ENCODE measurements around the gene HTRA3.
"Not testable (repeated sequence)": the region's sequence is repeated elsewhere in the genome, so short reads cannot be mapped to it uniquely, and the experiment has no call there.

HTRA3 gene

DNA sequence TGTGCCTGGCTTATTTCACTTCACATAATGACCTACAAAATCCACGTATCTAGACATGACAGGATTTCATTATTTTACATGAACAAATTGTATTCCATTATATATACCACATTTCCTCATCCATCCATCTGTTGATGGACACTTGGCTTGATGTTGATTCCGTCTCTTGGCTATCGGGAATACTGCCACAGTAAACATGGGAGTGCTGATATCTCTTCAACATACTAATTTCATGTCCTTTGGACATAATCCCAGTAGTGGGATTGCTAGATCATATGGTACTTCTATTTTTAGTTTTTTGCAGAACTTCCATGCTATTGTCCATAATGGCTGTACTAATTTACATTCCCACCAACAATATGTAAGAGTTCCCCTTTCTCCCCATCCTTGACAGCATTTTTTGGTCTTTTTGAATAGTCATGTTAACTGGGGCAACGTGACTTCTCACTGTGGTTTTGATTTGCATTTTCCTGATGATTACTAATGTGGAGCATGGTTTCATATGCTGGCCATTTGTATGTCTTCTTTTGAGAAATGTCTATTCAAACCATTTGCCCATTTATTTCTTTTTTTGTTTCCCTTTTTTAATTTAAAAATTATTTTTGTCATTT lies 68.9 kb downstream of the HTRA3 start:
- no peak for DNase-seq (ENCODE audit: low read depth in 1 of 2, low spot score in 1 of 2)

DNA sequence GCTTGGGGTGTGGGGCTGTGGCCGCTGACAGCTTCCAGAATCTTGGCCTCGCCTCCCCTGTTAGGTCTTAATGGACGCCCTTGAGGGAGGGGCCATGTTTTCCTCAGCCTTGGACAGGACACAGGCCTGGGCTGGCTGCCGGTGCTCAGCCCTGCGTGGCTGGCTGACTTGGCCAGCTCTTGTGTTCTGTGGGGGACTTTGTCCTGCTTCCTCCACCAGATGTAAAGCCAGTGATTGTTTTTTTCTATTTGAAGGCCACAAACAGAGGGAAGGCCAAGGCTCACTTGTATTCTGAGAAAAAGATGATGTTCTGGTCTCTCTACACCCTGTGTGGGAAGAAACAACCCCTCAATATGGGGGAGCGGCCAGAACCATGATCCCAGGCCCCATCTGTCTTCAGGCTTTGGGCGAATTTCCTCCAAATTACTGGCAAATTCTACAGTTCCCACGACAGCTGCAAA lies 71.3 kb downstream of the HTRA3 start:
- DNase-seq (ENCODE audit: low read depth in 1 of 2, low spot score in 1 of 2), result no peak

DNA sequence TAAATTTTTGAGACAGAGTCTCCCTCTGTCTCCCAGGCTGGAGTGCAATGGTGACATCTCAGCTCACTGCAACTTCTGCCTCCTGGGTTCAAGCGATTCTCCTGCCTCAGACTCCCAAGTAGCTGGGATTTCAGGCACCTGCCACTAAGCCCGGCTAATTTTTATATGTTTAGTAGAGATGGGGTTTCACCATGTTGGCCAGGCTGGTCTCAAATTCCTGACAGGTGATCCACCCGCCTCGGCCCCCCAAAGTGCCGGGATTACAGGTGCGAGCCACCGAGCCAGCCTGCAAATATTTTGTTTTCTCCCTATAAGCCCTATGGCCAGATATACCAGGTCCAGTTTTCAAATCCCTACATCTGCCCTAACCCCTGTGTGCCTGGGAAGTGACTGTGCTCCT lies 71.7 kb downstream of the HTRA3 start:
- DNase-seq (ENCODE audit: low read depth in 1 of 2, low spot score in 1 of 2), result not testable (repeated sequence)

DNA sequence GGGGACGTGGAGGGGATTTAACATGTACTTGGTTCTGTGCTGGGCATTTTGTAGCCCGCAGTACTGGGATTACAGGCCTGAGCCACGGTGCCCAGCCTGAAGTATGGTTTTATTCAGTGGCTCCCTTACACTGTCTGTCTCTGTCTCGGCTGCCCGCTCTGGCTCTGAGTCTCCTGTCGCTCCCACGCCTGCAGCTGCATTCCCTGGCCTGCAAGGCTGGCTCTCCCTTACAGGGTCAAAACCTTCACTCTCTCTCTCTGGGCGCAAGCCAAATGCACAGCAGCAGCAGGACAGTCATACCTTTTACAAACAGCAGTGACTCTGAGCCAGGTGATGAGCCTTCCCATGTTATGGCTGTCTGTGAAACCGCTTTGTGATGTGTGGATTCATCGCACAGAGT lies 72.1 kb downstream of the HTRA3 start:
- no peak for DNase-seq (ENCODE audit: low read depth in 1 of 2, low spot score in 1 of 2)

DNA sequence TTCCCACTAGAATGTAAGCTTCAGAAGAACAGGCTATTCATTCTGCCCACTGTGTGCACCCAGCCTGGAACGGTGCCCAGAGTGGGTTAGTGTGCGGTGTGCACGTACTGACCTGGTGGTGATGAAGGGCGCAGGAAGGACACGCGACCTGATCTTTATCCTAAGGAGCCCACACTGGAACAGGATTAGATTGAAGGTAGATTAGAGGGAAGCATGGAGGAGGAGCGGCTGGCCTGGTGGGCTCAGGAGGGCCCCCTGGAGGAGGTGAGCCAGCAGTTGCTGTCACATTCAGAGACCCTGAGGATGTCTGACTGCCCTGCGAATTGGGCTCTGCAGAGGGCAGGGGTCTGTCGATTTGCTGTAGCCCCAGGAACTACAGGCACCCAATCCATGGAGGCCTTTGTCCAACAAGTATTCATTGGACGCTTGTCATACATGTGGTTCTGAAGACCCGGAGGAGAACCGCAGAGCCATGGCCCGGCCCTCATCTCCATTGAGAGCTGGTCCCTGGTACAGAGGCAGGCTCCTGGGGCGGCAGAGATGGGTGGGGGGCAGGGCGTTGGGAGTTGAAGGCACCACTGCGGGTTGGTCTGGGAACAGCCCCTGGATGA lies 73.2 kb downstream of the HTRA3 start:
- DNase-seq (ENCODE audit: low read depth in 1 of 2, low spot score in 1 of 2), result no peak

DNA sequence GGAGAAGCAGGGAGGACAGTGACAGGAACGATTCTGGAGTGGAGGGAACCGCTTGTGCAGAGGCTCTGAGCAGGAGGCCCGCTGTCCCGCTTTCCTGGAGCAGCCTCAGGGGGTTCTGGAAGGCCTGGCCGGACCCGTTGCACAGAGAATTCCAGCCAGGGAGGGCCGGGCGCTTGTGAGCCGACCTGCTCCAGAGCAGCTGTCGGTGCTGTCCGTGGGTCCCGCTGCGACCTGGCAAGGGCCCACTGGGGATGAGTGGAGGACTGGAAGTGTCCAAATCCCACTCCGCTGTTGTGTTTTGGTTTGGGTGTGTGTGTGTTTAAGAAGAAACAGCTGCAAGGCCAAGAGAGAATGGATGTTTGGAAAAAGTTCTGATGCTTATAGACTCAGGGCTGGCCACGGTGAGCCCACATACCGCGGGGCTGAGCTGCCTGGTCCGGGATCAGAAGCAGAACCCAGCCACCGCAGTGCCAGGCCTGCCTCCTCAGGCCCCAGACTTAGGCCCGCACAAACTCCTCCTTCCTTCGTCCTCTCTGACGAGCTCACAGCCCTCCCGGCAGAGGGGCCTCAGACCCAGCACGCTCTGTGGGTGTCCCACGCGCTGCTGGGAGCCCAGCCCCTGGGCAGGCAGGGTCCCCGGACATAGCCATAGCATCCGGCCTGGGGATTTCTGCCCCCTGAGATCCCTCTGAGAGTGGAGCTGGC lies 73.9 kb downstream of the HTRA3 start:
- DNase-seq (ENCODE audit: low read depth in 1 of 2, low spot score in 1 of 2), result no peak

DNA sequence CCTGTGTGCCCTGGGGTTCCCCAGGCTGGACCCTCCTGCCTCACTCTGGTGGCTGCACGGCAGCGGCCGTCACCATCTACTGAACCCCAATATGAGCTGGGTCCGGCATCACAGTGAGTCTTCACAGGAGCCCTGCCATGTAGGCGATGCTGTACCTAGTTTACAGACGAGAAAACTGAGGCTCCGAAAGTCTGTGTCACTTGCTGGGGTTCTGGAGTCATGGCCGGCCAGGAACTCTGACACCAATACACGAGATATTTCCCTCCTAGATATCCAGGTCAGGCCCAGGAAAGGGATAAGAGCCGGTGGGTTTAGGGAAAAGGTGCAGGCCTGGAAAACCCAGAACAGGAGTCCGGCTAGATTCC lies 74.4 kb downstream of the HTRA3 start:
- DNase-seq (ENCODE audit: low read depth in 1 of 2, low spot score in 1 of 2), result no peak

DNA sequence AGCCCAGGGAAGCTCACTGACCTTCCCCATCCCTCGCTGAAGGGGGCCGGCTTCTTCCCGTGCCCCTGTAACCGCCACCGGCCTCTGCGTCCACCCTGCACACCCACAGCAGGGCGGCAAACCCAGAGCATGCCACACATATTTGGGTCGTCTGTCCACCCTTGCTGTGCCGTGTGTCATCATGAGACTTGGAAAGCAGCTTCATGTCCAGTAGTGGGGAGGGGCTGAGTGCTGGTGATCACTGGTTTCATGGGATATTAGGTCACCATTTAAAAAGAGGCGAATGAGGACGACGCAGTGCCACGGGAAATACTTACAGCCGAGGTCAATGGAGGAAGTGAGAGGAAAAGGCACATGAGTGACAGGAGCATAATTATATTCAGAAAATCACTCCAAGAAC lies 74.8 kb downstream of the HTRA3 start:
- DNase-seq (ENCODE audit: low read depth in 1 of 2, low spot score in 1 of 2), result no peak

DNA sequence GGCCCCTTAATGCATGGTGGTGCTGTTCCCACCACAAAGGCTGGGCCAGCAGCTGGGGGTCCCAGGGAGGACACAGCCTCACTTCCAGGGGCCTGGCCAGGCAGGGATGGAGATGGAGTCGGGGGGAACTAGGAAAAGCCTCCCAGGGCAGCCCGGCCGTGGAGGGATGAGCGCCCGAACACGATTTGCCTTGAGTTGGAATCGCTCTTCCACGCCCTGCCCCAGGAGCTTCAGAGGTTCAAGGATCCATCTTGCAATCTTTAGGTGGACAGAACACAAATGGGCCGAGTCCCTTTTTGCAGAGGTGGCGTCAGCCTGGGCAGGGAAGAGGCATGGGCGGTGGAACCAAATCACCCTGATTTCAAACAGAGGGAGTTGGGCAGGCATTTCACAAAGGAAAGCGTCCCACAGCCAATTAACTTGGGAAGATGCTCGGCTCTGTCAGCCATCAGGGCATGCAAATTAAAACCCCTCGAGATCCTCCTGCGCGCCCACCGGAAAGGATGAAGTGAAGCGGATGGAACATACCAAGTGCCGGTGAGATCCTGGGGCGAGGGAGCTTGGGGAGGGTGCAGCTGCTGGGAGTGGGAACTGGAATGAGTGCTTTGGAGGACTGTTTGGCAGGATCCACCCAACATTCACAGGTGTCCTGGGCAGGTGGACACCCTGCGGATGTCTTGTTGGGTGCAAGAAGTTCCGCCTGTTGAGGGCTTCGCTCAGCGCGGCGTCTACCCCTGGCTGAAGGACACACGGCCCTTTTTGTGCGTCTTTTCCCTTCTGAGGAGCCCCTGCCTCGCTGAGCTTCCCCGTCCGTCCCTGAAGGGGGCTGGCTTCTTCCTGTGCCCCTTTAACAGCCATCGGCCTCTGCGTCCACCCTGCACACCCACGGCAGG lies 75.7 kb downstream of the HTRA3 start:
- DNase-seq (ENCODE audit: low read depth in 1 of 2, low spot score in 1 of 2), result no peak

DNA sequence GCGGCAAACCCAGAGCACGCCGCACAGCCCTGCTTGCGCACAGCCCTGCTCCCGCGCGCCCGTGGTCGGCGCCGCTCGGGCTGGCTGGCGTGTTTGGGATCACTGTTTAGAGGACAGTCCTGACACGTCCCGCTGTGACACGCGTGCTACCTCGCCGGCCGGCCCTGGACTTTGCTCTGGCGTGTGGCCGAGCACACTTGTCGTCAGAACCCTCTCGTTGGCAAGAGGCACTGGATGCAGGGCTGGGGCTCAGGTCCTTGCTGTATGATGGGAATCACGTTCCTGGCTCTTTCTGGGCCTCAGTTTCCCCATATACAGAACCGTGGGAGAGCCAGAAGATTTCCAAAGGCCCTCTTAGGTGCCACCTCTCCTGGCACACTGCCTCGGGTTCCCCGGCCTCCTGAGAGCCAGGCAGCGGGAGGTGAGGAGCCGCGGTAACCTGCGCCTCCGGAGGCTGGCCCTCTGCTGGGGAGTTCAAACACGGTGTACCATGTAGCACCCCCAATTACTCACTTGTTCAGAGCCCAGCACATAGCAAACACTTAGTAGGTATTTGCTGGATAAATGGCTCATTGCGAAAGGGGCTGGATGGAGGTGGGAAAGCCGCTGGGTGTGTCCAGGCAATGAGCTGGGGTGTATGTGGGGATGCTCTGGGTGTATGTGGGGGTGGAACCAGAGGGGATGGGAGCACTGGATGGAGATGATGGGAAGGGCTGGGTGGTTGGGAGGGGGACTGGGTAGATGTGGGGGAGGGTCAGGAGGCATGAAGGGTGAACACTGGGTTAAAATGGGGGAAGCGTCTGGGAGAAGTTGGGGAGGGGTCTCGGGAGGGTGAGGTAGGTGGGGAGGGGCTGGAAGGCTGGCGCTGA lies 76.6 kb downstream of the HTRA3 start:
- no peak for DNase-seq (ENCODE audit: low read depth in 1 of 2, low spot score in 1 of 2)

DNA sequence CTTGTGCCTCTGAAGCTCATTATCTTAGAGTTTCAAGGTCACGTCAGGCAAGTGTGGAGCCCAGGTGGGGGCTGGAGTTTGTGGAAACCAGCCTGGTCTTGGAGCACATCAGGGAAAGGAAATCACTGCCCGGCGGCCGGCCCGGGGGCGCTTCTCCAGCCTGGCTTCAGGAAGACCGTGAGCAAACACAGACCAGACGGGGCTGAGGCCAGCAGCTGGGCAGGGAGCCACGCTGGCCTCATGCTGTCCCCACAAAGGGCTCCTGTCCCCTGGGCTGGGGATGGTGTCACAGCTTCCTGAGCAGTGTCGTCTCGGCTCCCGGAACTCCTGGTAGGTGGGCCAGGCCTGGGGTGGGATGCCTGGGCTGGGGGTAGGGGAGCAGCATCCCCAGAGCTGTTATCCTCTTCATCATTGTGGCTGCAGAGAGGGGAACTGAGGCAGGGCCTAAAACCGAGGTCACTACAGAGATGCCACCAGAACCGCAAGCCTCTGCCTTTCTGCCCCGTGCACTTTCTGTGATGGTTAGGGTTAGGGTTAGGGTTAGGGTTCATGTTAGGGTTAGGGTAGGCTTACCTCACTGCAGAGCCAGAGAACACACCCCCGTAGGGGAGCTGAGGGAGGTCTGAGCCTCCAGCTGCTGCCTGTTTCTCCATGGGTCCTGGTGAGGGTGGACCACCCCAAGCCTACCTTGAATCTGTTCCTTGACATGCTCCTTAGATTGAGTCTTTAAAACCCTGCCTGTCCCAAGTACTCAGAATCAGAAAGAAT lies 77.5 kb downstream of the HTRA3 start:
- DNase-seq (ENCODE audit: low read depth in 1 of 2, low spot score in 1 of 2), result no peak

DNA sequence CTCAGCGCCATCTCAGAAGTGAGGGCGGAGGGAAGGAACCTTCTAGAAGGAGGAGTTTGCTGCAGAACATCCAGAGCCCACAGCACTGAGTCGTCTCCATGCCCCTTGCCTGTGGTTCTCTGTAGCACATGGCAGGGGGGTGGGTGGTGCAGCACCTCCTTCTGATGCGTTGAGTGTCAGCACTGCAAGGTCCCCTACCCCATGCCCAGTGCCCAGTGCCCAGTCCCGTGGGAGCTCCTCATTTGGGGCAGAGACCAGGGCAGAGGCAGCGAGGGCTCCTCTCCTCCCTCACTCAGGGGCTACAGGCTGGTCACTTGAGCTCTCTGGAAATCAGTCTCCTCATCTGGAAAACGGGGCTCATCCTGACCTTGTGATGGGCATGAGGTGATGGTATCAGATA lies 78.1 kb downstream of the HTRA3 start:
- no peak for DNase-seq (ENCODE audit: low read depth in 1 of 2, low spot score in 1 of 2)

DNA sequence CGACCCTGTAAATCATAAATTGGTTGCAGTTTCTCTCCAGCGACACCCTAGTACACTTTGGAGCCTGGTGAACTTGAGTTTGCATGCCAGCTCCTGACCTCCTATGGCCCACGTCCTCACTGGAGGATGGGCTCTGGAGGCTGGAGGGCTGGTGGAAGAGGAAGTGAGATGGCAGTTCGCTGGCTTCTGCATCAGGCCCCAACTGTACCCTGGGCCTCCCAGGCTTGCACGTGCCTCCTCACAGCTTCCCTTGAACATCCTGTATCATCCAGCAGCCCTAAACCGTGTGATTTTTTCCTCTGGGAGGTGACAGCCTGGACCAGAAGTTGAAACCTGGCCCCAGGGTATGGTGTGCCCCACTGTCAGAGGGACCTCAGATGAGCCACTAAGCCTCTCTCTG lies 78.5 kb downstream of the HTRA3 start:
- no peak for DNase-seq (ENCODE audit: low read depth in 1 of 2, low spot score in 1 of 2)

DNA sequence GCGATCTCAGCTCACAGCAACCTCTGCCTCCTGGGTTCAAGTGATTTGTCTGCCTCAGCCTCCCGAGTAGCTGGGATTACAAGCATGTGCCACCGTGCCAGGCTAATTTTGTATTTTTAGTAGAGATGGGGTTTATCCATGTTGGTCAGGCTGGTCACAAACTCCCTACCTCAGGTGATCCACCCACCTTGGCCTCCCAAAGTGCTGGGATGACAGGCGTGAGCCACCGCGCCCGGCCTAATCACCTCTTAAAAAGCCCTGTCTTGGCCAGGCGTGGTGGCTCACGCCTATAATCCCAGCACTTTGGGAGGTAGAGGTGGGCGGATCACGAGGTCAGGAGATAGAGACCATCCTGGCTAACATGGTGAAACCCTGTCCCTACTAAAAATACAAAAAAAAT lies 79.7 kb downstream of the HTRA3 start:
- DNase-seq (ENCODE audit: low read depth in 1 of 2, low spot score in 1 of 2), result not testable (repeated sequence)

DNA sequence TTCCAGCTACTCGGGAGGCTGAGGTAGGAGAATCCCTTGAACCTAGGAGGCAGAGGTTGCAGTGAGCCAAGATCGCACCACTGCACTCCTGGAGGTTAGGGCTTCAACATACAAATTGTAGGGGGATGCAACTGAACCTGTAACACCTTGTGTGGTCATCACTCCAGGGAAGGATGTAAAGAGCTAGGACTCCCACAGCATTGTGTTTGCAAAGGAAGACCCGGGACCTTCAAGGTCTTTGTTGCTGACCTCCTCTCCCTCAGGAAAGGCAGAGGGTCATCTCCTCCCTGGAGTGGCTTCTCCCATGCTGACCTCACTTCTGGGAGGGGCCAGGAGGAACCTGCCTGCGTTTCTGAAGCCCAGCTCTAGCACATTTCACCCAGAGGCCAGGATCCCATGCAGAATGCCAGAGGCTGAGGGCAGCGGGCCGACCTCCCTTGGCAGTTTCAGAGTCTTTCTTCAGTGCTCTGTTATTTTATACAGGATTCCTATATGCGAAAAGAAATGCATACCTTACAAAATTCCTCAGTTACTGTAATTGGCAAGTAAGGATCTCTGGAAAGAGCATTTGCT lies 80.2 kb downstream of the HTRA3 start:
- DNase-seq (ENCODE audit: low read depth in 1 of 2, low spot score in 1 of 2), result no peak

DNA sequence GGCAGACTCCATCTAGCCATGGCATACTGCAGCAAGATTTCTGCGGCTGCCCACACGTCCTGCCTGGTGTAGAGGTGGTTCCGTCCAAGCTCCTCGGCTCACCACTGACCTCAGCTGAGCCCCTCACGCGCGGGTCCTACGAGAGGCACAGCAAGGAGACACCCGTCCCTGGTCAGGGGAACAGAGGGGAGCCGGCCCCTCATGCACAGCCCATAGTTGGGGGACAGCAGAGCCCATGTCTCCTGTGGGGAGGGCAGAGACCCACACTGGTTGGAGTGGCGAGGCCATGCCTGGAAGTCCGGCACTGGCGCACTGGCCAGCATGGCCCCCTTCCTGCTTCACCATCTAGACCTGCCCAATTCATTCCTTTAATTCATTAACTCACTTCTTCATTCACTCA lies 80.8 kb downstream of the HTRA3 start:
- DNase-seq (ENCODE audit: low read depth in 1 of 2, low spot score in 1 of 2), result no peak

DNA sequence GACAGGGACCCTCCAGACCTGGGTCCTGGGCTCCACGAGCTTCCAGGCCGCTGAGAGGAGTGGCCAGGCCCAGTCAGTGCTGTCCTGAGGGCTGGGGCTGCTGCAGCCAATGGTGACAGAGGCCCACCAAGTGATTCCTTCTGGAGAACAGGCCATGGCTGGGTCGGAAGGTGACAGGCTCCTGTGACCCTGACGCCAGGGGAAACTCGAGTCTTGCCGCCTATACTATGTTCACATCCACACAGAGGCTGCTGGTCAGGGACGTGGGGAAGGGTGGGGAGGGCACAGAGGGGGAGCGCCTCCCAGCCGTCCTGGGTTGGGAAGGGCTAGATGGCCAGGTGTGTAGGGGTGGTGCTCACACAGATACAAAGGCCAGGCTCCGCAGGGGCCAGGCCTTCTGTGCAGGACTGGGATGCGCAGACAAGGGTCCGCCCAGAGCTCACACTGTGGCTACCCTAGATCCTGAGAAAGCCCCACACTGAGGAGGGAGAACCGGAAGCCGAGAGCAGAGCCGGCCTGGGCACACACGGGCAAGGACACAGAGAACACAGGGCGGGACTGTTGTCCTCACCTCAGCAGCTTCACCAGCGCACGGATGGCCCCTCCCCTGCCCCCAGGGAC lies 81.4 kb downstream of the HTRA3 start:
- no peak for DNase-seq (ENCODE audit: low read depth in 1 of 2, low spot score in 1 of 2)

DNA sequence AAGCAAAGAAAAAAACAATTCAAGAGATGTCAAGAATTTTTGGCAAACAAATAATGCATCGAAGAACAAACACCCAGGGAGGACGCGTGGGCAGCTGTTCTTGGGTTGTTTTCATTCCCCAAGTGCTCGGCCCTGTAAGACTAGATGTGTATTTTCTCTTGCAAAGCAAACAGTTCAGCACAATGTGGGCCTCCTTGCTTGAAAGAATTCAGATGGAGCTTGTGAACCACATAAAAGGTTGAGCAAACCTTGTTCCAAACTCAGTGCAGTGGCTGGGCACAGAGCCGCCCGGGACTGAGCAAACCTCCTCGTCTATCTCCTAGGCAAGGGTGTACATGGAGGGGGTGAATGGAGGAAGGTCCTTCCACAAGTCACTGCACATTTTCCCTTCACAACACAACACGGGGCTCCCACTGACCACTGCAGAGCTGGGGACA lies 82.4 kb downstream of the HTRA3 start:
- no peak for DNase-seq (ENCODE audit: low read depth in 1 of 2, low spot score in 1 of 2)

Measured in stimulated activated CD4-positive, alpha-beta T cell treated with anti-CD3 and anti-CD28 coated beads, Interleukin-15, amount 100 ng/mL, for 1 hour (primary cell).